NCI-H2029 treated with DMSO at 0.1 percent for 48 hours (cell line): Measurements from ENCODE around the gene VPS35L.
A peak's percentile ranks its signal among the peaks of the same experiment; 100 is the strongest.

Source experiments
- DNase-seq: peaks from one replicate; lab custom pipeline; 2025; lab: John Stamatoyannopoulos, UW

VPS35L gene

GRCh38 chr16:19589771-19590302 is 34.3 kb downstream of the VPS35L start:
- no peak for DNase-seq

GRCh38 chr16:19595043-19595767 is 39.7 kb downstream of the VPS35L start:
- no peak for DNase-seq

- DNase-seq, result no peak
Measured at GRCh38 chr16:19598805-19599510, 43.5 kb downstream of the VPS35L start.

- DNase-seq, result no peak
Measured at GRCh38 chr16:19599968-19600716, 44.6 kb downstream of the VPS35L start.

GRCh38 chr16:19601083-19601976 is 45.8 kb downstream of the VPS35L start:
- peak; percentile 43 for DNase-seq

GRCh38 chr16:19604911-19605310 is 49.4 kb downstream of the VPS35L start:
- DNase-seq, result no peak

GRCh38 chr16:19605701-19606100 is 50.2 kb downstream of the VPS35L start:
- DNase-seq, result no peak

GRCh38 chr16:19607616-19608280 is 52.2 kb downstream of the VPS35L start:
- no peak for DNase-seq

GRCh38 chr16:19609359-19609758 is 53.9 kb downstream of the VPS35L start:
- DNase-seq, result no peak

- DNase-seq, result no peak
Measured at GRCh38 chr16:19610200-19610599, 54.7 kb downstream of the VPS35L start.

- DNase-seq, result no peak
Measured at GRCh38 chr16:19613834-19614233, 58.3 kb downstream of the VPS35L start.

GRCh38 chr16:19616241-19616640 is 60.7 kb downstream of the VPS35L start:
- no peak for DNase-seq

GRCh38 chr16:19618876-19619275 is 63.4 kb downstream of the VPS35L start:
- no peak for DNase-seq

- DNase-seq, result no peak
Measured at GRCh38 chr16:19621445-19621844, 65.9 kb downstream of the VPS35L start.

- no peak for DNase-seq
Measured at GRCh38 chr16:19625039-19625438, 69.5 kb downstream of the VPS35L start.

GRCh38 chr16:19636436-19637267 is 81.1 kb downstream of the VPS35L start:
- DNase-seq, result no peak

GRCh38 chr16:19639986-19640421 is 84.5 kb downstream of the VPS35L start:
- no peak for DNase-seq

GRCh38 chr16:19642501-19642900 is 87.0 kb downstream of the VPS35L start:
- DNase-seq, result no peak

GRCh38 chr16:19644877-19645276 is 89.4 kb downstream of the VPS35L start:
- no peak for DNase-seq

- DNase-seq, result no peak
Measured at GRCh38 chr16:19645557-19645981, 90.1 kb downstream of the VPS35L start.
